Stimulated activated CD8-positive, alpha-beta memory T cell treated with anti-CD3 and anti-CD28 coated beads, Interleukin-12 subunit alpha, Interleukin-12 subunit beta, amount 100 ng/mL, for 1 hour (primary cell): ENCODE data around the gene PRKCI.
"Not testable (repeated sequence)": the region's sequence is repeated elsewhere in the genome, so short reads cannot be mapped to it uniquely, and the experiment has no call there.

Experiments
- DNase-seq: peaks from one replicate; pipeline ENCODE4 v3.0.0-alpha.2; 2020; ENCODE audit warnings: low read depth

The PRKCI gene

DNA sequence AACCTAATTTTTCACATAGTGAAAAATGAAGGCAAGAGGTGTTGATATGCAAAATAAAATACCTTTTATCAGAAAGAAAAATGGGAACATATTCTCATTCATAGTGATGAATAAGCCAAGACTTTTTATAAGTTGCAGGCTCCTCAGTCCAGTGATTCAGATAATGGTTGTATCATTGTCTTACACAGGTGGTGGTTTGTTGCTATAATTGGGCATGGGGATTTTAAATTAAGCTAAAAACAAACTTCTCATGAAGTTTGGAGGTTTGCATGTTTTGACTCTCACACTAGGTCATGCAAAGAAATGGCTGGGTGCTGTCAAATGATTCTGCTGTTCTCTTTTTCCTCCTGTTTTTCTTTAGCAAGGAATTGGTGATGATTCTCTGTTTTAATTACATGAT lies 74.5 kb downstream of the PRKCI start:
- no peak for DNase-seq

DNA sequence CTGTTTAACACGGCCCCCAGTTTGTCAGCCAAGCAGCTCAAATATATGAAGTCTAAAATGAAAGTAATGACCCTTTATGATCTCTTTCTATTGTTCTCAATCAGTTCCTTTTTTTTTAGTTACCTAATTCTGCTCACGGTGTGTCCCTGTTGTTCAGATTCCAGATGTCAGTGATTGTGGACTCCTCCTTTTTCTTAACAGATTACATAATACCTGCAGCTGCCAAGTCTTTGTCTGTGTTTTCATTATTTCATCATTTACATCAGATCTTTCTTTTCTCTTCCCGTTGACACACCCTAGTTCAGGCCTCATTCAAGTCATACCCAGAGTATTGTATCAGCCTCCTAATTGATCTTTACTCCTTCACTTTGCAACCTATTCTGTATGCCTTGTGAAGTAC lies 79.2 kb downstream of the PRKCI start:
- no peak for DNase-seq

DNA sequence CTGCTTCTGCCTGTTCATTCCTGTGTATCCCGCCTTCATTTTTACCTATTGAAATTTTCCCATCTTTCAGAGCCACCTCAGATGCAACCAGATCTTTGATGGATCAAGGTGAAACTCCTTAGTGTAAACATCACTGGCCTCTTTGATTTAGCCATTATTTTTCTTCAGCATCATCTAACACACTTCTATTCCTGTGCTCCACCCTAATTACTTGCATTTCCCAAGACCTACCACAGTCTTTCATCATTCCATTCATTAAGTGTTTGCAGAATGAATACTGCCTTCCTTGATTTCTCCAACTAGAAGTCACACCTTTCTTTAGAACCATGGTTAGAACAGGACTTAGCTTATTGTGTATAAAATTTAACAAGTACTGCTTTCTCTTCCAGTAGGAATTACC lies 79.8 kb downstream of the PRKCI start:
- DNase-seq, result no peak

DNA sequence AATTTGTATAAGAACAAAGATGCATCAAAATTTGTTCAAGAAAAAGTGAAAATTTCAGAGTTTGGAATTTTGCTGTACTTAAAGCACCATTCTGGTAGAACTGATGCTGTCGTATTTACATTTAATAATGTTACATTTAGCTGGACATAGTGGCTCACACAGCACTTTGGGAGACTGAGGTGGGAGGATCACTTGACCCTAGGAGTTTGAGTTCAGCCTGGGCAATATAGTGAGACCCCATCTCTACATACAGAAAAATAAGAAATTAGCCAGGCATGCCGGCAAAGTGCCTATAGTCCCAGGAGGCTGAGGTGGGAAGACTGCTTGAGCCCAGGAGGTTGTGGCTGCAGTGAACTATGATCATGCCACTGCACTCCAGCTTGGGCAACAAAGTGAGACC lies 83.8 kb downstream of the PRKCI start:
- no peak for DNase-seq

DNA sequence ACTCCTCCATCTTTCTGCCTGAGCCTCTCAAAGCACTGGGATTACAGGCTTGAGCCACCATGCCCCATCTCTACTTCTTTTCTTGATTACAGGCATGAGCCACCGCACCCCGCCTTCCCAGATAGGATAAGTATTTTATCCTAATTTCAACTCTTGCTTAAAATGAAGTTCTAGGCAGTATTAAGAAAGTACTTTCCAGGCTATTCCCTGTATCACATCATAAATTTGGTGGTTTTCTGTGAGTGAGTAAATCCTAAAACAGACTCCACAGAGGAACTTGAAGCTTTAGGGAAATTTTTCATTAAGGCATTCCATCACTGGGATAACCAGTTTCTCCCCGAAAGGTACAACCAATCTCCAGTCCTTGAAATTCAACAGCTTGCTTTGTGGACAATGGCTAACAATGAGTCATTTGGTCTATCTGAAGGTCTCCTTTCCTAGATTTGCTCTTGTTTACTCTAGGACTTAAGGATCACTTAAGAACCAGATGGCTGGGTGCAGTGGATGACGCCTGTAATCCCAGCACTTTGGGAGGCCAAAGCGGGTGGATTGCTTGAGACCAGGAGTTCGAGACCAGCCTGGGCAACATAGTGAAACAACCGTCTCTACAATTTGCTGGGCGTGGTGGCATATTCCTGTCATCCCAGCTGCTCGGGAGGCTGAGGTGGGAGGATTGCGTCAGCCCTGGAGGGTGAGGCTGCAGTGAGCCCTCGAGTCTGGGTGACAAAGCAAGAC lies 85.6 kb downstream of the PRKCI start:
- DNase-seq, result no peak

DNA sequence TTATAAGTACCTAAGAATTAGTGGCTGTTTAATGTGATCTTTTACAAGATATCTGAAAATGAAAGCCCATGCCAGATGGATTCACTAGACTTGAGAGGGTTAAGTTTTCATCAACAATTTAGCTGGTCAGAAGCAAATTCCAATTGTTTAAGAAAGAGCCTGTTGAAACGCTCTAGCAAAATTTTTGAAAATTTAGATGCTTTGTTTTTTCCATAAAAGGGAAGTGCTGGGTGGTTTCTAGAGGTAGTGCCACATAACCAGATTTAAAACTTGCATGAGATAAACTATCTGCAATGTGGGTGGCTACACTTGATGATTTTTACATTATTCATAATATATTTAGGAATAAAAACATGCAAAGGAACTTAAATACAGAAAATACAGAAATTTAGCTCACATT lies 86.8 kb downstream of the PRKCI start:
- no peak for DNase-seq

DNA sequence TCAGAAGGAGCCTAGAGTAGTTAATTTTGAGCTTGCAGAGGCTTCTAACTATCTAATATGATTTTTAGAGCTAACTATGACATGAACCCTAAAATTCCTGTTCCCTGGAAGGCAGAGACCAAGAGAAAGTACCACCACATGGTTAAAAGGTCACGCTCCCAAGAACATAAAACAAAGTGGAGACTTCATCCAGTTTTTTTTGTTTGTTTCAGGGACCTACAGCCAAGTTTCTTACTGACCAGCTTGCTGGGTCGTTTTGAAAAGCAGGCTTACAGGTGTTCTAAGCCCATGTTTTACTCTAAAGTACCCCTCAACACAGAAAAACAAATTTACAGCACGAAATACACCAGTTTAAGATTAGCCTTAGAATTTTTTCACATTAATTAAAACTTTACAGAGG lies 95.7 kb downstream of the PRKCI start:
- DNase-seq, result no peak

DNA sequence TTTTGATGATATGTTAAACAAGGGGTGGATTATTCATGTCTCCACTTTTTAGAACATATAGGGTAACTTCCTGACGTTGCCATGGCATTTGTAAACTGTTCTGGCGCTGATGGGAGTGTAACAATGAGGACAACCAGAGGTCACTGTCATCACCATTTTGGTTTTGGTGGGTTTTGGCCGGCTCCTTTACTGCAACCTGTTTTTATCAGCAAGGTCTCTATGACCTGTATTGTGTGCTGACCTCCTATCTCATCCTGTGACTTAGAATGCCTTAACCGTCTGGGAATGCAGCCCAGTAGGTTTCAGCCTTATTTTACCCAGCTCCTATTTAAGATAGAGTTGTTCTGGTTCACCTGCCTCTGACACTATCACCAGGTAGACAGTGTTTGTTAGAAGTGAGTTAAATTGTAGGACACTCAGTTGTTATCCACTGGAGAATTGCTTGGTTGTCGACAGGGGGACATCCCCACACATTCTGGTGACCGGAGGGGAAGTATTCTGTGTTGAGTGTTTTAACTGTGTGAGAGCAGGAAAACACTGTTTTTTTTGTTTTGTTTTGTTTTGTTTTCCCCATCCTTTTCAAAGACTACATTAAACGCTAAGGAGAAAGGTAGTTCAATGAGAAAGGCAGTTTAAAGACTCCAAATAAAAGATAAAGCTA lies 98.4 kb downstream of the PRKCI start:
- no peak for DNase-seq

DNA sequence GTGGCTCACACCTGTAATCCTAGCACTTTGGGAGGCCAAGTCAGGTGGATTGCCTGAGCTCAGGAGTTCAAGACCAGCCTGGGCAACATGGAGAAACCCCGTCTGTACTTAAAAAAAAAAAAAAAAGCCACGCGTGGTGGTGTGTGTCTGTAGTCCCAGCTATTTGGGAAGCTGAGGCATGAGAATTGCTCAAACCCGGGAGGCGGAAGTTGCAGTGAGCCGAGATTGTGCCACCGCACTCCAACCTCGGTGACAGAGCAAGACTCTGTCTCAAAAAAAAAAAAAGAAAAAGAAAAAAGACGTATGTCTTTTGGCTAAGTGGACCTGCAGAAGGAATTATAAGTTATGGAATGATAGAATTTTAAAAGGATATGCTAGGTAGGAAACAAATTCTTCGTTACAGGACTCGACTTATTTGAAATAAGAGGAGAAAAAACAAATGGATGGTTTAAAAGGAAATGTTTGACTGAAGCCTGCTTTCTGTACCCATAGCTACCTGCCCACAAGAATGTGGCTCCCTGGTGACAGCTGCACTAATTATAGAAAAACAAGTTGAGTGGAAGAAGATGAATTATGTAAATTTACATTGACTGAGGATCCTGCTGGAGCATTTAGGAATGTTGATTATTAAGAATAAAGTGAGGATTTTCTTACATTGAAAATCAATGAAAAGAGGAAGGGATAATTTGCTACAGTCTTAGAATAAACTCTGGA lies 99.3 kb downstream of the PRKCI start:
- DNase-seq, result no peak

DNA sequence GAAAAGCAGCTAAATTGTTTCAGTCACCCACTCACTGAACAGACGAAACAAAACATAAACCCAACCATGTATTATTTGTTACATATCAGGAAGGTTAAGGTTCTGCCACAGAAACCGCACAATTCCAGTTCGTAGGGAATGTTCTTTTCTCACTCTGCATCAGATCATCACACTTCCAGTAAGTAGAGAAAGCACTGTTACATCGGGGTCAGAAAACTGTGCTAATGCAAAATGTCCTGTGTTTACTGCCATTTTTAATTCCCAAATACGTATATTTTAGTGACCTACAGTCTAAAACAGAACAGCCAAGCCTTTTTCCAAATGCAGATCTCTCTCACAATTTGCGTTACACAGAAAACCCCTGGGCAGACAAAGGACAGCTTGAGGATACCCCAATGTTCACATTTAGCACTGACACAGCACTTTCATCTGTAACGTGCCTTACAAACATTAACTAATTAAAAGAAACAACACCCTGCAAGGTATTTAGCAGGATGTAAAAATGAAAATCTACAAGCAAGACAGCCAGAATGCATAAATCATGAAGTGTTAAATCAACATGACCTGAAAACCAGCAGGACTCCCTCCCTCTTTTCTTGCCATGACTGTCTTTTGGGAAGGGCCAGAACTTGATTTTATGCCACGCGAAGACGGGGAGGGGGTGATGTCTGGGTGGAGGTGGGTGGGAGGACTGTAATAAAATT lies 100.5 kb downstream of the PRKCI start:
- DNase-seq, result no peak

DNA sequence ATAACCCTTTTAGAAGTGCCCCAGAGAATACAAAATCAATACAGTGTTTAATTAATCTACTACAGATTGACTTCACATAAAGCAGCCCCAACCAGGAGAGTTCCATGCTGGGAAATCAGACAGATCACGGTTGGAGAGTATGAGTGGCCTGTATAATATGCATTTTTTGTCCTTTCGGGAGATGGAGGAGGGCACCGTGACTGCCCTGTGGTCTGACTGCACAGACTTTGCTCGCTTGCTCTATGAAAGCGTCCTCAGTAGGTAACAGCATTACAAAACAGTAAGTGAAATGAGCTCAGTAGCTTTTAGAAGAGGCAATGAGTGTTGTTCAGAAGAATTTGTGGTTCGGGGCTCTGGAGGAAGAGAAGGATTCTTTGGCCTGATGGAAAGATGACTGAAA lies 101.1 kb downstream of the PRKCI start:
- DNase-seq, result no peak

DNA sequence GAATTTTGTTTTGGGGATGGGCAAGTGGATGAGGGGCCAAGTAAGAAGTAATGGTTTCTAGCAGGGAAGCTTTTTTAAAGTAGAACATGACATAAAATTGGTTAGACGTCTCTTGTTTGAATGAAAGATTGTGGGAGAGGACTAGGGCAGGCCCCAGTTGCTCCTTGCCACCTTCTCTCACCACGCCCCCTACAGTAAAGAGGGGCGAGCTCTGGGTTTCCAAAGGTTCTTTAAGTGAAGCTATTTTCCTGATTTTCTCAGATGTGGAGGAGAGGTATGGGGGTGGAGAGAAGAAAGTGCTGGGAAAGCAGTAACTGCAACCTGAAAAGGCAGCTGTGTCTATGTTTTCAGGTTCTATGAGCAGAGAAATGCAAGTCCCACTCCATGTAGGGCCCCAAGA lies 102.7 kb downstream of the PRKCI start:
- no peak for DNase-seq

DNA sequence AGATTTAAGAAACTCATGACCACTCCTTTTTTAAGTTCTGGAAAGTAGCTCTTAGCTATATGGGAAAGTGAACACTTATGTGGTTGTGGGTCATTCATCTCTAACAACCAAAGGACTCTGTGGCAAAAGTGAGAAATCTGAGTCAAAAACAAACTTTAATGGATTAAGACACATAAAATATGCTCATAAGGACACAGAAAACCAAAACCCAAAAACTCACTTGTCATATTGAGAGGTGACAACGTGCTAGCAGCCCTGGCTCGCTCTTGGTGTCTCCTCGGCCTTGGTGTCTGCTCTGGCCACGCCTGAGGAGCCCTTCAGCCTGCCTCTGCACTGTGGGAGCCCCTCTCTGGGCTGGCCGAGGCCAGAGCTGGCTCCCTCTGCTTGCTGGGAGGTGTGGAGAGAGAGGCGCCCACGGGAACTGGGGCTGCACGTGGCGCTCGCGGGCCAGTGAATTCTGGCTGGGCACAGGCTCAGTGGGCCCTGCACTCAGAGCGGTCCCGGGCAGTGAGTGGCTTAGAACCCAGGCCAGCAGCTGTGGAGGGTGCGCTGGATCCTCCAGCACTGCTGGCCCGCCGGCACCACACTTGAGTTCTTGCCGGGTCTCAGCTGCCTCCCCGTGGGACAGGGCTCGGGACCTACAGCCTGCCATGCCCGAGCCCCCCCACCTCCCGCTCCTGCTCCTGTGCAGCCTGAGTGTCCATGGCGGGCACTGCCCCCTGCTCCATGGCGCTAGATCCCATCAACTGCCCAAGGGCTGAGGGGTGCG lies 105.0 kb downstream of the PRKCI start:
- no peak for DNase-seq

DNA sequence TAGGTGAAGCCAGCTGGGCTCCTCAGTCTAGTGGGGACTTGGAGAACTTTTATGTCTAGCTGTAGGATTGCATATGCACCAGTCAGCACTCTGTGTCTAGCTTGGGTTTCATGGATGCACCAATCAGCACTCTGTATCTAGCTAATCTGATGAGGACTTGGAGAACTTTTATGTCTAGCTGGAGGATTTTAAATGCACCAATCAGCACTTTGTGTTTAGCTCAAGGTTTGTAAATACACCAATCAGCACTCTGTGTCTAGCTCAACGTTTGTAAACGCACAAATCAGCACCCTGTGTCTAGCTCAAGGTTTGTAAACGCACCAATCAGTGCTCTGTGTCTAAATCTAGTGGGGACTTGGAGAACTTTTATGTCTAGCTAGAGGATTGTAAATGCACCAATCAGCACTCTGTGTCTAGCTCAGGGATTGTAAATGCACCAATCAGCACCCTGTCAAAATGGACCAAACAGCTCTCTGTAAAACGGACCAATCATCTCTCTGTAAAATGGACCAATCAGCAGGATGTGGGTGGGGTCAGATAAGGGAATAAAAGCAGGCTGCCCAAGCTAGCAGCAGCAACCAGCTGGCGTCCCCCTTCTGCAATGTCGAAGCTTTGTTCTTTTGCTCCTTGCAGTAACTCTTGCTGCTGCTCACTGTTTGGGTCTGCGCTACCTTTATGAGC lies 105.8 kb downstream of the PRKCI start:
- DNase-seq, result not testable (repeated sequence)

DNA sequence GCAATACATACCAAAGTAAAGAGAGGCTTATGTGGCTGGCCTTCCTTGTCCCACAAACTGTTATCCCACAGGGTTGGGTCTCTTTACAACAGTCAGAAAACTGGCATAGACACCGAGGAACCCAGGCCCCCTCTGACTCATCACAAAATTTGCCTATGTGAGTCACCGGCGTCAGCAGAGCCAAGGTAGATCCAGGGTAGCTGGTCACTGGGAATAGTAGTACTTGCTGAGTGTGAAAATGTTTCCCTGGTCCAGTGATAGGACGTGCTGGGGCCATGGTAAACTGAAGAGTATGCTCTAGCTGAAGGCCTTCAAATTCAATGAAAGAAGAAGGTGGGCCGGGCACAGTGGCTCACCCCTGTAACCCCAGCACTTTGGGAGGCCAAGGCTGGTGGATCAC lies 108.1 kb downstream of the PRKCI start:
- DNase-seq, result no peak

DNA sequence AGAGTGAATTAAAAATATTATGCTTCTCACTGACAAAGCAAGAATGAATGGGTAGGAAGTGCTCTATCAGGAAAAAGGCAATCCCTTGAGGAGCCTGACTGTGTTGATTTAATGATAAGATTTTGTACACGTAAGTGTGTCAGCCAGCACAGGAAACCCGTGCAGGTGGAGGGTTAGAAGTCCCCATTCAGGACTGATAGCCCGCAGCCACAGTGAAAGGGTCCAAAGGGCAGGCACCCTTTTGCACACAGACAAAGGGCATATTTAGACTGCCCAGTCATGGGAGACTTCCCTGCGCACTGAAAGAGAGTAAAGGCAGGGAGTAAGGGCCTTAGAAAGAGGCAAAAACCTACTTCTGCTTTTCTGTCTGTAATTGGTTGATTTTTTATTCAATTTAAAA lies 108.9 kb downstream of the PRKCI start:
- DNase-seq, result no peak

DNA sequence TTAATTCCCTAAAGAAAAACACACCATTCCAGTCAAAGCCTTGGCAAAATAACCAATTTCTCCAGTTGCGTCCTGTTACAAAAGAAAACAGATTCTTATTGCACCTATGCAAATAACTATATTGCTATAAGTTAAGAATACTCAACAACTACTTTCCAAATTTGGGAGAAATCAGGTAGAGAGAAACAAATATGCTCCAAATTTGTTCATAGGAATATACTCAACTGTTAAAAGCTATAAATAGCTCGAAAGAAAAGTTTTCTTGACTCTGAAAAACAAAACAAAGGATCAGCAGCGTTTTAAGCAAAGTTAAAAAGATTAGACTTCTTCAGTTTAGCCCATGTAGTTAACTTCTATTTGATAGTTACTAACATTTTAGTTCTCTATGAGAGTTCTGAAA lies 115.2 kb downstream of the PRKCI start:
- no peak for DNase-seq

DNA sequence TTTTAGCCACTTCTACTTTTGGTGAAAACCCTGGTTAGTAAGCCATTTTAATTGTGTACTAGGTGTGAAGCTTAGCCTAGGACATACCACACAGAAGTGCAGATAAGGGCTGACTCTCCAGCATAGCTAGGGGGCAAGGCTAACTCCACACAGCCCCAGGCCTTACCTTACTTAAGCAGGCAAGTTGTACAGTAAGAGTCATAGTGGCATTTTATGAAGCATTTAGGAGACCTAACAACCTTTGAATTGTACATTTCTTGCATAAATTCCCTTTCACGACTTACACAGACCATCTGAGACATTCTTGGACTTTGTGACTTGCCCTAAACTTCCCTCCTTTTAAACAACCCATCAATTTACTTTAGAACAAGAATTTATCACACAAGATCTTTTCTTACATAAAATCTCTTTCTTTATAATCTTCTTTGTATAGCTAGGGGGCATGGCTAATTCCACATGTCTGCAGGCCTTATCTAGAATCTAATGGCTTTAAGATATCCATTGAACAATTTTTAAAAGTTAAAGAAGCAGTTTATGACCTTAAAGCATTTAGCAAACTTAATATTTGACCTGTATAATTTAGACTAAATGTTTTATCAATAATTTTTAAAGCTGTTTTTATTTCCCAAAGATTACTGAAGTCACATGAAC lies 116.6 kb downstream of the PRKCI start:
- no peak for DNase-seq

DNA sequence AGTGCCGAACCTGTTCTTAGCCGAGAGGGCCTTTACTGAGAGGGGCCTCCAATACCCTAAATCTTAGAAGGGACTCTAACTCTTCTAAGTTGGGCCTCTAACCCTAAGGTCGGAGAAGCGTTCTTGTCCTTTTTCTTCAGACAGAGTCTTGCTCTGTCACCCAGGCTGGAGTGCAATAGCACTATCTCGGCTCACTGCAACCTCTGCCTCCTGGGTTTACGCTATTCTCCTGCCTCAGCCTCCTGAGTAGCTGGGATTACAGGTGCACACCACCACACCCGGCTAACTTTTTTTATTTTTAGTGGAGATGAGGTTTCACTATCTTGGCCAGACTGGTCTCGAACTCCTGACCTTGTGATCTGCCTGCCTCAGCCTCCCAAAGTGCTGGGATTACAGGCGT lies 120.0 kb downstream of the PRKCI start:
- DNase-seq, result not testable (repeated sequence)

DNA sequence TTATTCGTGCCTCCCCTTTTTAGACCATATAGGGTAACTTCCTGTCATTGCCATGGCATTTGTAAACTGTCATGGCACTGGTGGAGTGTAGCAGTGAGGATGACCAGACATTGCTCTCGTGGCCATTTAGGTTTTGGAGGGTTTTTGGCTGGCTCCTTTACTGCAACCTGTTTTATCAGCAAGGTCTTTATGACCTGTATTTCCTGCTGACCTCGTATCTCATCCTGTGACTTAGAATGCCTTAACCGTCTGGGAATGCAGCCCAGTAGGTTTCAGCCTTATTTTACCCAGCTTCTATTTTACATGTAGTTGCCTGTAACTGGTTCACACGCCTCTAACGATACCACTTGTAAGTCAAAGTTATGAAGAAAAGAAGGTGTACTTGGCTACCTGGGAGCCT lies 121.6 kb downstream of the PRKCI start:
- not testable (repeated sequence) for DNase-seq

DNA sequence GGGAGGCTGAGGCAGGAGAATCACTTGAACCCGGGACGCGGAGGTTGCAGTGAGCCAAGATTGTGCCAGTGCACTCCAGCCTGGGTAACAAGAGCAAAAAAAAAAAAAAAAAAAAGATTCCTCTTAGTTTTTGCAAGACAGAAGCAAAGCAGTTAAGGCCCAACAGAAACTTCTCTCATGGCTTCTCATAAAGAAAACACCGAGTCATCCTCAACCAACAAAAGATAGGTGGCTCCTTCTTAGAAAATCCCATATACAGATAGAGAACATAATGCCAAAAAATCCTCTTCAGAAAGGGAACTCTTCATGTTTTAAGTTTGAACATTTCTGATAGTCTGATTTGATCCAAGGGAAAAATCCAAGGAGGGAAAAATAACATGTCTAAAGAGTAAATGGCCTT lies 122.7 kb downstream of the PRKCI start:
- DNase-seq, result no peak
